Measurements from ENCODE around the gene CDH4. TPM values are rescaled to one million over a fixed set of nuclear protein-coding genes. Genes with fewer than 3 reads are reported as not detected.

The CDH4 gene
- total and polyA plus RNA-seq, 11 donors: 0.04 to 0.54 (median 0.08) TPM; not detected in 1

DNA sequence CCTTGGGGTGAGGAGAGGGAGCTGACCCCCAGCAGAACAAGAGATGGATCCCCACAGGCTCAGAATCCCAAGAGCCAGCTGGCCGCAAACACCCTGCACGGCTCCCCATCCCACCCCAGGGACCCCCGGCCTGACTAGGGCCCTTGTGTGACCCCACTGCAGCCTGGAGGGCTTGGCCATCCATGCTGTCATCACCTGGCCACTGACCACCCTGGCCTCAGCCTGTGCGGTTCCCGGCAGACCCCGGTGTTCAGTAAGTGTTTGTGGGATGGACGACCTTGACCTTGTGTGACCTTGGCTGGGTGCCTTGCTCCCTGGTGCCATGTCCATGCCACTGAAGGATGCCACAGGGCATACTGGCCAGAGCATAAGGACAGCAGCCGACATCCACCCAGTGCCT is 485.3 kb downstream of the CDH4 start:
- no peak for DNase-seq
- TF ChIP-seq, protein P1, sequence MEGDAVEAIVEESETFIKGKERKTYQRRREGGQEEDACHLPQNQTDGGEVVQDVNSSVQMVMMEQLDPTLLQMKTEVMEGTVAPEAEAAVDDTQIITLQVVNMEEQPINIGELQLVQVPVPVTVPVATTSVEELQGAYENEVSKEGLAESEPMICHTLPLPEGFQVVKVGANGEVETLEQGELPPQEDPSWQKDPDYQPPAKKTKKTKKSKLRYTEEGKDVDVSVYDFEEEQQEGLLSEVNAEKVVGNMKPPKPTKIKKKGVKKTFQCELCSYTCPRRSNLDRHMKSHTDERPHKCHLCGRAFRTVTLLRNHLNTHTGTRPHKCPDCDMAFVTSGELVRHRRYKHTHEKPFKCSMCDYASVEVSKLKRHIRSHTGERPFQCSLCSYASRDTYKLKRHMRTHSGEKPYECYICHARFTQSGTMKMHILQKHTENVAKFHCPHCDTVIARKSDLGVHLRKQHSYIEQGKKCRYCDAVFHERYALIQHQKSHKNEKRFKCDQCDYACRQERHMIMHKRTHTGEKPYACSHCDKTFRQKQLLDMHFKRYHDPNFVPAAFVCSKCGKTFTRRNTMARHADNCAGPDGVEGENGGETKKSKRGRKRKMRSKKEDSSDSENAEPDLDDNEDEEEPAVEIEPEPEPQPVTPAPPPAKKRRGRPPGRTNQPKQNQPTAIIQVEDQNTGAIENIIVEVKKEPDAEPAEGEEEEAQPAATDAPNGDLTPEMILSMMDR (IDR thresholded peaks at IDR 0.05): no peak
- TF ChIP-seq POLR2A (IDR thresholded peaks at IDR 0.05): no peak

DNA sequence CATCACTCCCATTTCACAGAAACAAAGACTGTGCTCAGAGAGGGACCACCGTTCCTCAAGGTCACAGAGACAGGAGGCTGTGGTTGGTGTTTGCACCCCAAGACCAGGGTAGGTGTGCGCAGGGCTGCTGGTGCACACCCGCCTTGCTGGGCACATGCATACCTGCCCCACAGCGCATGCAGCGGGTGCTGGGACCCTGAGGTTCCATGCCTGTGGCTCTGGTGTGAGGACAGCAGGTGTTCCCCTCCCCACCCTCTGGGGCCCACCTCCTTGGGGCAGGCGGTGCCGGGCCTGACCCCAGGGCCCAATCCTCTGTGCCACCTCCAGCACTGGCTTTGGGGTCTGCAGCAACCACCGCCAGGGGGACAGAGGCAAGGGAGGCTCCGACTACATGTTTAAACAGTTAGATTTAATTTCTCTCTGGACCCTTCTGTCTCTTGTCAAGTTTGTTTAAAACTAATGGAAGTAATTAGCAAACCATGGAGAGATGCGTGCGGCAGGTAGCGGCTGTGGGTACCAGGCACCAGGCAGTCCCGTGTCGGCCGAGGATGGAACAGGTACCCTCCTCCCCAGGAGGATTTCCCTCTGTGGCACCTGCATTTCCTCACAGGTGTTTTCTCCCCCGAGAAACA is 485.9 kb downstream of the CDH4 start:
- ATAC-seq: no peak
- Histone ChIP-seq H3K27me3 (peaks cover 0 to 32% (median 5%) of the 10 kb centered on the region in 9 donors), H3K36me3 (no peaks in the 10 kb centered on the region), H3K9me3 (no peaks in the 10 kb centered on the region), H3K4me1 (no peaks in the 10 kb centered on the region), H3K4me3 (no peak overlapping the region), H3K27ac (no peak overlapping the region)
- DNase-seq: peak in 1 of 5 donors; percentile 3
- TF ChIP-seq POLR2A (IDR thresholded peaks at IDR 0.05): no peak
- TF ChIP-seq, protein P1 (IDR thresholded peaks at IDR 0.05): no peak
- intact Hi-C loops (cut with DNase I): no loop called here
- 86 to 93% (median 90%) methylated on average over 12 to 16 of the region's 16 CpGs for WGBS, 4 donors

More for the DNA sequence above, 485.3 kb downstream of the CDH4 start:
- H3K36me3 ChIP-seq: no peaks in the 10 kb centered on the region
- no peak overlapping the region for H3K27ac ChIP-seq
- H3K9me3 ChIP-seq: no peaks in the 10 kb centered on the region
- 68 to 94% (median 86%) methylated on average over 4 to 8 of the region's 8 CpGs for WGBS, 4 donors
- no peaks in the 10 kb centered on the region for H3K4me1 ChIP-seq
- ATAC-seq: no peak
- H3K27me3 ChIP-seq: peaks cover 0 to 38% (median 5%) of the 10 kb centered on the region in 9 donors
- intact Hi-C loops (cut with DNase I): no loop called here
- no peak overlapping the region for H3K4me3 ChIP-seq

DNA sequence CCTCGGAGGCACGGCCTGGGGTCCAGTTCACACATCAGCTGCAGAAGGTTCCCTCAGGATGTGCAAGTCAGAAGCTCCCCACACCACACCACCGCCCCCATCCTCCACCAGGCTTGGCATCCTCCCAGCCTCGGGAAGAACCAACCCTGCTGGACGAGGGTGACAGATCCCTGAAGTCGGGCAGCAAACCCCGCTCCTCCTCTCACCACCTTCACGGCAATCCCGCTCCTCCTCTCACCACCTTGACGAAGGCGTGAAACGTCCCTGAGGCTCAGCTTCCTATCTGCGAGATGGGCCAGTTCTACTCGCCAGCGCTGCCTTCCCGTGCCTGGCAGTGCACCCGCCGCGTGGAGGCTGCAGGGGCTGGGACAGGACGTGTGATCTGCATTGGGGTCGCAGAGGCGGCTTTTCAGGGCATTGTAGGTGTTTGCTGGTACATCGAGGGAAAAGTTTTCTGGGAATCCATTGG is 486.6 kb downstream of the CDH4 start:
- Histone ChIP-seq H3K4me1 (no peaks in the 10 kb centered on the region), H3K27me3 (peaks cover 0 to 28% (median 5%) of the 10 kb centered on the region in 9 donors), H3K9me3 (no peaks in the 10 kb centered on the region), H3K36me3 (no peaks in the 10 kb centered on the region), H3K4me3 (no peak overlapping the region), H3K27ac (no peak overlapping the region)
- 74 to 78% (median 77%) methylated on average over 21 to 23 of the region's 23 CpGs for WGBS, 4 donors
- ATAC-seq: no peak
- TF ChIP-seq, protein P1 (IDR thresholded peaks at IDR 0.05): no peak
- no peak for TF ChIP-seq POLR2A (IDR thresholded peaks at IDR 0.05)
- DNase-seq: no peak
- intact Hi-C loops (cut with DNase I): no loop called here

DNA sequence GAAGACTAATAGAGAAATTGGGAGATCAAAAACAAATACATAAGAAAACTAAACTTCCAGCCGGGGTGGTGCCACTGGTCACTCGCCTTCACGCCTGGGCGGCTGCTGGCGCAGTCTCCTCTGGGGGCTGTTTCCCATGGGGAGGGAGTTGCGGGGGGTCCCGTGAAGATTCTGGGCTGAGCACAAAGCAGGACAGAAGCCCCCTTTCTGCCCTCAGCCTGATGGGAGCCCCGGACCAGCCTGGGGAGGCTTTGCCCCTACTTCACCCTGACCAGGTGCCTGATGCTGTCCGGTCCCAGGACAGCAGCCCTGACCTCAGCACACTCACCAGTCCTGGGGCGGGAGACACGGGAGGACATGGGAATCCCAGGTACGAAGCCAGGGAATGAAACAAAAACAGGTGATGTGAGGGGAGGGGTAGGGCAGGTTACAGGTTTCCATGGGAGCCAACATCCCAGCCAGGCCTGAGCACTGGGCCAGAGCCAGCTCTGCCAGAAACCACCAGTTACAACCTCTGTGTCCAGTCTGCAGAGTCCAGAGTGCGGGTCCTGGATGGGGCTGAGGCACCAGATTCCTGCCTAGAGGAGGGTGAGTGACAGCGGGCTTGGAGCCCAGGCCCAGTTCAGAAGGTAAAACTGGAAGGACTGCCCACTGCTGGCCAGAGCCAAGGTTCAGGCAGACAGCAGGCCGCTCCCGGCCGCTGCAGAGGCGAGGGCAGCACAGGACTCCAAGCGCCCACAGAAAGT is 487.2 kb downstream of the CDH4 start:
- DNase-seq (no peak), ATAC-seq (no peak)
- 84 to 90% (median 86%) methylated on average over 17 to 19 of the region's 19 CpGs for WGBS, 4 donors
- no peak overlapping the region for H3K4me3 ChIP-seq
- H3K4me1 ChIP-seq: no peaks in the 10 kb centered on the region
- H3K36me3 ChIP-seq: no peaks in the 10 kb centered on the region
- peaks cover 0 to 28% (median 4%) of the 10 kb centered on the region in 9 donors for H3K27me3 ChIP-seq
- no peak for TF ChIP-seq POLR2A (IDR thresholded peaks at IDR 0.05)
- TF ChIP-seq, protein P1 (IDR thresholded peaks at IDR 0.05): no peak
- H3K9me3 ChIP-seq: no peaks in the 10 kb centered on the region
- H3K27ac ChIP-seq: no peak overlapping the region
- intact Hi-C loops (cut with DNase I): no loop called here
